Measurements from ENCODE around the gene POLR3G.

DNA sequence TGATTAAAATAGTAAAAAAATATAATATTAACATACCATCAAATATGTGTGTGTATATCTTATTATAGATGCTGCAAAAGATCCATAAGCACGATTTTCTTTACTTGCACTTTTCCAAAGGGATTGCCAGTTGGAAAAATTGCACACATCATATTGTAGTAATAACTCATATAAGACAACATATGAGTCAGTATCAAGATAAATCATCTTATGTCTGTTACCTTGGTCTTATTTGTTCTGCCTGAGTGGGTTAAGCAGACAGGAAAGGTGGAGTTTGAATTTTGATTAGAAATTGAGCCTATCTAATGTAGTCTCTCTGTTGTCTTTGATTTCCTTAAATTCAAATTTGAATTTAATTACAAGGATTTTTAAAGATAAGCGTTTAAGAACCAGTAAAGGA is 30.1 kb downstream of the POLR3G start:
- TF ChIP-seq SUZ12 (IDR thresholded peaks at IDR 0.05; ENCODE audit: extremely low read depth, insufficient read depth, insufficient read length), result no peak
- TF ChIP-seq ZNF274 (IDR thresholded peaks at IDR 0.05; ENCODE audit: low read depth, low read length), result no peak
- no peak for TF ChIP-seq YY1 (IDR thresholded peaks at IDR 0.05; ENCODE audit: insufficient read depth, insufficient read length)
